HG02610 (cell line): ENCODE measurements around the gene SCUBE2.

ENCODE experiments used
- ATAC-seq: cut with Tn5 transposase; IDR thresholded peaks from one replicate; pipeline ENCODE4 v1.9.1; 2021; ENCODE audit warnings: mild to moderate bottlenecking, moderate library complexity; ENCODE audit not compliant: unreplicated experiment

The SCUBE2 gene

DNA sequence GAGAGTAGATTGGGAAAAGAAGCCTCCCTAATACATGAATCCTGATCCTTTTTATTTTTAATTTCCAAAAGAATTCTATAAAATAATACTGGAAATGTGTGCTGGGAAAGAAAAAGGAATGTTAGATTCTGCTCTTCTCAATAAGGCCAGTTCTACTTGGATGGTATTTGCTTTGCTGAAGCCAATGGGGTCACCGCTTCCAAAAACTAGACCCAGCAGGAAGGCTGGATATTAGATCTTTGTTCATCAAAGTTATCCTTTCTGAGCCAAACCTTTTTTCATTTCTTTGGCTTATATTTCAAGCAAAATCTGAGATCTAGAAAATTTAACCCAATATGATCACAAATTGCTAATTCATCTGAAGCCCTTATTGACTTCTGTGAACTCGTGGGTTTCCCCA lies 41.4 kb downstream of the SCUBE2 start:
- ATAC-seq, result no peak

DNA sequence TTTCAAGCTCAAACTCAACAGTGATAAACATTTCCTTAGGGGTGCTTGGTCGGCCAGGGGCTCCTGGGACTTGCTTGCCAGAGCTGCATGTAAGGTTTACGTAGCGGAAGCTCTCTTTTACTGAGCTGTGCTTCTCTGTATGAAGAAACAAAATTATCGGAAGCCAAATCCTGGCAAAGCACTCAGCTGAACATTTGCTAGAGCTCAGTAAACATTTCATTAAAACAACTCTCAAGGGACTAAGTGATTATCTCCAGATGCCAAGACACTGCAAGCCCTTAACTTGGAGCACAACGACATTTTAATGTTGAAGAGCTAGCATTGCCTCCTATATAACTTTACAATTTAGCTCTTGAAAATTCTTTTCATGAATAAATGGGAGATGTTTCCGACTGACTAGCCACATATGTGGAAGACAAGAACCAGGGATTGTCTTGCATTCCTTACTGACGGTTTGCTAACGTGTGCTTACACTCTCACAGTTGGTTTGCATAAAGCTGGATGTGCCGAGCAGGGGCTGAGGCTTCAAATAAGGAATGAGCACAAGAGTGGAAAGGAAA lies 43.4 kb downstream of the SCUBE2 start:
- no peak for ATAC-seq

DNA sequence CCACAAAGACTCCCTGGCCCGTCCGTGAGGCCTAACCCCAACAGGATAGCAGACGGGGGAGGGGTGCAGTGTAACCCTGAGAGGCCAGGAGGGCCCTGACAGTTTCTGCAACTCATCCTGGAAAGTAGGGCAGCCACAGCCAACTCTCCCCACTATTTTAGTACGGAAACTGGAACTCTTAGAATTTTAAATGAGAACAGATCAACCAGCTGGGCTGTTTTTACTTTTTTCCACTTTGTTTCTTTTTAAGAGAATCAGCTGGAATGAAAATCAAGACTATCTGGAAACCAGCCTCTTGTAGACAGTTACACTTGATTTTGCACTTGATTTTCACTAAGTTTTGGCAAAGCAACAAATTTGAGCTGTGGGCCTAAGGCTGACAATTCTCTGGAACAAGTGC lies 44.9 kb downstream of the SCUBE2 start:
- no peak for ATAC-seq

DNA sequence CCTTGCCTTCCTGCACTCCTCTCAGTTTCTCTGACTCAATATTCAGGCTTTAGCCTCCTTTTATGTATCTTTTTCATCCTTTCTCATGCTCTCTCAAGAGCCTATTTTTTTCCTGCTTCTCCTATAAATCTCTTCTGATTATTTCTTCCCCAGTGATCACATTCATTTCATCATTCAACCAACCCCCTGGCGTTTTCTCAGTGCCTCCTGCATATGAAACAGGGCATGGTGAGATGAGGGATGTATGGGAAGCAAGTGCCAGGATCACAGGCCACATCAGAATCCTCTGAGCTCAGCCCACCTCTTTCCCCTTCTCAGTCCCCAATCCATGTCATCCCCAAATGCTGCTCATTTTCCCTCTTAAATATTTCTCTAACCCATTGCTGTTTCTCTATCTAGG lies 48.9 kb downstream of the SCUBE2 start:
- ATAC-seq, result no peak

DNA sequence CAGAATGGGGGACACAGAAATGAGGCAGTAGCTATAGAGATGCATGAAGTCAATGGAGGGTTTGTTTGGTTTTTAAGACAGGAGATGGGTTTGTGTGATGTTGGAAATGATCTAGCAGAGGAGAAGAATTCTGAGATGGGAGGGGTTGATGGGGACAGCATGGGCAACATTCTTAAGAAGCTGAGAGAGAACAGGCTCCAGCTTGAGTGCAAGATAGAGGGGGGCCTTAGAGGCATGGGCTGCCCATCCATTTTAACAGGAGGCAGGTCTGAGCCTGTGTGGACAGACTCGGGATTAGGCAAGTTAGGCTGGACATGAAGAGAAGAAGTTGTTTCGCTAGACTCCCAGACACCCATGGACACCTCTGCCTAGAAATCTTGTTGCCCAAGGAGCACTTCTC lies 49.7 kb downstream of the SCUBE2 start:
- ATAC-seq, result no peak

DNA sequence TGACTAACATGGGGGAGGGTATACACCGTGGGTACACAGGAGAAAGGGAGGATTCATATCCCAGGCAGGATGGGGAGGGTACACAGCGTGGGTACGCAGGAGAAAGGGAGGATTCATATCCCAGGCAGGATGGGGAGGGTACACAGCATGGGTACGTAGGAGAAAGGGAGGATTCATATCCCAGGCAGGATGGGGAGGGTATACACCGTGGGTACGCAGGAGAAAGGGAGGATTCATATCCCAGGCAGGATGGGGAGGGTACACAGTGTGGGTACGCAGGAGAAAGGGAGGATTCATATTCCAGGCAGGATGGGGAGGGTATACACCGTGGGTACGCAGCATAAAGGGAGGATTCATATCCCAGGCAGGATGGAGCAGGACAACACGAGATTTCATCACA lies 51.0 kb downstream of the SCUBE2 start:
- ATAC-seq, result no peak

DNA sequence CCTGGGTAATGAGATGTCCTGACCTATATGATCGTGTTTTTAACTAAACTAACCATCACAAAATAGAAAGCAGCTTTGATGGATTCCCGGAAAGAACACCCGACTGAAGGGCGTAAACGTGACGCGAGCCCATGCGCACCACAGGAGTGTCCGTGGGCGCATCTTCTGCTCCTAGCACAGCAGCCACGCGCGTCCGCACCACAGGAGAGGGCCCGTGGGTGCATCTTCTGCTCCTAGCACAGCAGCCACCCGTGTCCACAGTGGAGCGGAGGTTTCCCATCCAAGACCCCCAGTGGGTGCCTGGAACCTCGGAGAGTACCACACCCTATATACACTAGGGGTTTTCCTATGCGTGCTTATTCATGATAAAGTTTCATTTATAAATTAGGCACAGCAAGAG lies 51.5 kb downstream of the SCUBE2 start:
- no peak for ATAC-seq

DNA sequence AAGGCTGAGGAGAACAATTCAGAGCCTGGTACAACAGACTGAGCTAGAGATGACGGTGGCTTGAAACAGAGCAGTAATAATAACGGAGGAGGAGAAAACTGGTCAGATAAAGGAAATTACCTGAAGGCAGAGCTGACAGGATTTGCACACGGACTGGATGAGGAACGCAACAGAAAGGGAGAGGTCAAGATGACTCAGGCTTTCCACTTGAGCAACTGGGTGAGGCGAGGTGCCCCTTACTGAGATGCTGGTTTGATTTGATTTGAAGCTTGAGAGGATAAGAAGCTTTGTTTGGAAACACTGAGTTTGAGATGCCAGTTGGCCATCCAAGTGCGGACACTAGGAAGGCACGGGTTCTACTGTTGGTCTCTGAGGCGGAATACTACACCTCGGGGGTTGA lies 52.2 kb downstream of the SCUBE2 start:
- no peak for ATAC-seq

DNA sequence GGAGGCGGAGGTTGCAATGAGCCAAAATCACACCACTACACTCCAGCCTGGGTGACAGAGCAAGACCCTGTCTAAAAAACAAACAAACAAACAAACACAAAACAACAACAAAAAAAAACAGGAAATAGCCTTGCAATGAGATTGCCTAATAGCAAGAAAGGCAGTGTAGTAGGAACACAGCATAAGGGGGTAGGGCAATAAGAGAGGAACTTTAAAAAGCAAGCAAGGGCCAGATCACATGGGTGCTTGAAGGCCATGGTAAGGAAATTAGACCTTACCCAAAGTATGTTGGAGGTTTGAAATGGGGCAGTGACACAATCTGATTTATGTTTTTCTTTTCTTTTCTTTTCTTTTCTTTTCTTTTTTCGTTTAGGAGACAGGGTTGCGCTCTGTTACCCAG lies 52.9 kb downstream of the SCUBE2 start:
- no peak for ATAC-seq

DNA sequence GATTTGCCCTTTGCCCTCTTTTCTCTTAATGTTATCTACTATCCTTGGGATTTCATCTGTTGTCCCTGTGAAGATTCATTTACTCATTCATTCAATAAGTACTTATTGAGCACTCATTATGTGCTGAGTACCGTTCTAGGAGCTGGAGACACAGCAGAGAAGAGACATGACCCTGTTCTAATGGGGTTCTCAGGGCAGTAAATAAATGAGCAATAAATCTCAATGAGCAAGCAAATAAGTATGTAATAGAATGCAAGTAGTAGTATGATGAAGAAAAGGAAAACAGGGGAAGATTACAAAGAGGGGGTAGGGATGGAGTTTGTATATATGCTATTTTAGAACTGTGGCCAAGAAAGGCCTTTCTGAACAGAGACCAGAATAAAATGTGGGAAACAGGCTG lies 53.4 kb downstream of the SCUBE2 start:
- ATAC-seq, result no peak

DNA sequence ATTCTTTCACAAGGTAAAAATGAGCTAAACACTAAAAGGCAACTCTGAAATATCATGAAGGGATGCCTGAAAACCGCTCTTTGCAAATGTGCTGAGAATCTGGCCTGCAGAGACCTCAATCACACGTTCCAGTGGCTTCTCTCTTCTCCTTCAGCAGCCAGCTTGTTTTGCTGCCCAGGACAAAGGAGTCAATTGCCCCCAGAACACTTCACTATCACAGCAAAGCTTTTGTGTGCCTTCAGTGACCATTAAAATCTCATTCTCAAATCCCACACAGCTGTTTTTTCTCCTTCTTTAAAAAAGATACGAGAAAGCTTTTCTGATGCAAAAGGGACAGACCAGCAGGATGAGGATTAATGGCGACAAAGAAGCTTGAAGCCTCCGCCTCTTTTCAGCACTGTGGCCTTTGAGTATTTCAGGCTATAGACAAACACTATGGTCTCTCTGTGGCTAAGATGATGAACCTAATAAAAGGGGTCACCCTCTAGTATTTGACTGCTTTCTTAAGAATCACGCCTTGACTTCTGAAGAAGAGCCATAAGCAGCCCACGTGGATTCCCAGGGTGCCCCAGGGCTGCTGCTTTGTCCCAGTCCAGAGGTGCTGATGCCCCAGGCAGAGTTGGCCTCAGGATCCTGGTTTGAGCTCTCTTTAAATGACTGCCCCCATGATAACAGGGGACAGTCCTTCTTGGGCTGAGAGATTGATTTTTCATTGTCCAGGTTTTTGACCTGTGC lies 54.2 kb downstream of the SCUBE2 start:
- no peak for ATAC-seq

DNA sequence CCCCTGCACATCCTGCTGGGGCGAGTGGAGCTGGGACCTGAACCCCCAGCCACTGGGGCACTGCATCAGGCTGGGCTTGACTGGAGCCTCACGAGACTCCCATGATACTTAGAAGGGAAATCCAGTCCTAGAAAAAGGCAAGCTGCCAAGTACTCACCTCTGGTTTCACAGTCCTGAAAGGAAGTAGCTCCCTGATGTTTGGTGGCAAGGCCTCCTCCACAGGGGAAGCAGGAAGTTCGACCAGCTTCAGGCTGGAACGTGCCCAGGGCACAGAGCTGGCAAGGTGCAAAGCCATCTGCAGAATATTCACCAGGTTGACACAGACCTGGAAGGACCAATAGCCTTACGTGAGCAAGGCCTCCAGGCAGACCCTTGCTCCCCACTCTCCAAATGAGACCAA lies 60.8 kb downstream of the SCUBE2 start:
- no peak for ATAC-seq

DNA sequence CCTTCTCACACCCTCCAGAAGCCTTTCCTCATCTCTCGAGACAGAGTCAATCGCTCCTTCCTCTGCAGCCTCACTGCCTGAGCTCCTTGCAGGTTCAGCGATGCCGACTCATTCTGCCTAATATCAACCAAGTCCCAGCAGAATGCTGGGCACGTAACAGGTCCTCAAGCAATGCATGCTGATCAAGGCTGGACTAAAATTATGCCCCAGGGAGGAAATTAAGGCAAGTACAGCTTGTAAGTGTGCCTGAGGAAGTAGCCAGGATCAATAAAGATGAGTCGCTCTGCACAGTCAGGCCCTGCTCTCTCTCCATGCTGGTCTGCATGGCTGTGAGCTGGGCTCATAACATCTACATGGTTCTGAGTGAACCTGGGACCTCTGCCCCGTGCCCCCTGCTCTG lies 62.0 kb downstream of the SCUBE2 start:
- no peak for ATAC-seq

DNA sequence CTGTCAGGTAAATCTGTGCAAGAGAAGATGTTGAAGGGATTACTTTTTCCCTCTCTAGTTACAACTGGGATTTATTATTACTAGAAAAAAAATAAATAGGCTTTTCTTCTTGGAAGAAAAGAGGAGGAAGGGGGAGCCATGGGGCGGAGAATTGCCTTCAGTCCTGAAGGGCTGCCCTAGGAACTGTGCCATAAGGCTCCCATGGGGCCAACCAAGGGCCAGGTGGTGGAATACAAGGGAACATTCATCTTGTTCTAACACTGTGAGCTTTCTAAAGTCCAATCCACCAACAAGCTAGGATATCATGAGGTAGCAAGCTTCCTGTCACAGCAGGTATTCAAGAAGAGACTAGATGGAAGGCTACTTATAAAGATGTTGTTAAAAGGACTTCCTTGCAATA lies 62.8 kb downstream of the SCUBE2 start:
- ATAC-seq, result no peak

DNA sequence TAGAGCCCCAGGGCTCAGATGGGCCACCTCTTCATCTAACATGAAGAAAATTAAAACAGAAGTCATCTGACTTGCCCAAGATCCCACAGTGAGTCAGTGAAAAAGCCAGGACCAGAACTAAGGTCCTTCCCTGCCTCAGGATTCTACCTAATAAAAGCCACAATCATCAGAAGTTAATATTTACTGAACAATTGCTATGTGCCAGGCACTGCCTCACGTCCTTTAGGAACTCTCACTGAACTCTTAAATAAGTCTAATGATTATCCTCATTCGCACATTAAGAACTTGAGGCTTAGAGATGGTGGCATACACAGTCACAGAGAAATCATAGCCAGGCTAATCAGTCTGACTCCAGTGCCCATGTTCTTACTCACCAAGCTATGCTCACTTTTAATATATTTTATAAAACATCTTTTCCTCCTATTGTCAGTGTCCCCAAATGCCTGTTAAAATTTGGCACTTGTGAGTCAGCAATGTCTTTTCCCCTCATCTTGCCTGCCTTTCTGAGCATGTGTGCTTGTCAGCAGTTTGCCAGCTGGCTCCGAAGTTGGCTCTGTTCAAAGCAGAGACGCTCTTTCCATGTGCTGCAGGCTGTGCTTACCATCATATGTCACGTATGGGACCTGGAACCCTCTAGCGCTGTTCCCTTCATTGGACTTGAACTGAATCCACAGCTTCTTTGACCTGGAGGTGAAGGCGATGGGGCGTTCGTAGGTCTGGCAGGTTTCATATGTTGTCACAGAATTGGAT lies 66.1 kb downstream of the SCUBE2 start:
- ATAC-seq, result no peak

DNA sequence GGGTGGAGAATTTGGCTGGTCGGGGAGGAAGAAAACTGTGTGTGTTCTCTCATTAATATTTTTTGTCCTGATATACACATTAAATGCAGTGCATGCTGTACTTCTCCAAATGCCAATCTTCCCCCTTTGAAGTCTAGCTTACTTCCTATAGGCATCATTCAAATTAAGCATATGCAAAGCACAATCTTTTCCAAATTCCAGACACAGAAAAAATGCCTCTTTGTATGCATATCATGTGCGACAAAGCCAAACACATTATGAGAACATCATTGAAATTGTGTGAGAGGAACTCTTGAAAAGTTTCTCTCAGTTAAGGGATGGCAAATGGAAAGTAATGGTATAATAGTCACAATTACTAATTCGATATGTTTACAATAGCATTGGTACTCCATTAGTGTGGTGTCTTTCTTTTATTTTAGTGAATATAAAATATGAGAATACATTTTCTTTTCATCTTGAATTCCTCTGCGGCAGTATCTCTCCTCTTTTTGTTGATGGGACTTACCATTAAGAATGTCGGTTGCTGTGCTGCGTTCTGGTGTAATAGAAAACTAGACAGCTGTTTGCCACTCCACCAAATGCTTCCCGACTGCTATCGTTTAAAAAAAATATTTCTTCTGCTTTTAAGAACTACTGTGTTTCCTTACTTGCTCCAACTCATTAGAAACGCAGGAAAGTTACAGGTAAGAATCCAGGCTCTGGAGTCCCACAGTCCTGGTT lies 68.3 kb downstream of the SCUBE2 start:
- ATAC-seq, result no peak

DNA sequence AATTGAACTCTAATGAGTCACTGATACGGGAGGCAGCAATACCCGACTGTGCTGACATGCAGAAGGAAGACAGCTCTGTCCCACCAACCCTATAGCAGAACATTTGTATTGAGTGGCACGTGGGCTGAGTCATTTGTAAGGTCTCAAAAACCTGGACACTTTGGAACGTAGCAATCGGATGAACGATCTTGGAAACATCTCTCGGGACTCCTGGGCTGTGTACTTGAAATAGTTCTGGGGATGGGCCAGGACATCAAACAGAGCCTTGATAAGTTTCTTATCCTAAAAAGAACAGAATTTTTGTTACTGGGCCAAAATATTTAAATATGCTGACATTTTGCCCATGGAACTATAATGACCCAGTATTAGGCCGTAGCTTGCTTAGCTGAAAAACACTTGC lies 70.5 kb downstream of the SCUBE2 start:
- ATAC-seq, result no peak

DNA sequence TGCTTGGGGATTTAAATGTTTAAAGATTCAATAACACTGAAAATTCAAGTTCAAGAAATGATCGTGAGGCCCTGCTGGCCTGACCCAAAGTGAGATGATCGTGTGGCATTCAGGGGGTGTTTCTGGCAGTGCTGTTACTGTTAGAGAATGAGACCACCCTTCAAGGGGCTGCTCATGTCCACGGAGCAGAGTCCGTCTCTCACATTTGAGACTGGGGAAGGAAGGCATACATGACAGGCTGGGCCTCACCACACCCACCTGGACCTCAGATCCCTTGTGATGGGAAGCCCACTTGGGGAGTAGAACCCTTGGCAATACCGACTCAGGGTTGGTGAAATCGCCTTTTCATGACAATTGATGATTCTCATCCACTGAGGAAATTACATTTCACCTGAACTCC lies 71.5 kb downstream of the SCUBE2 start:
- no peak for ATAC-seq

DNA sequence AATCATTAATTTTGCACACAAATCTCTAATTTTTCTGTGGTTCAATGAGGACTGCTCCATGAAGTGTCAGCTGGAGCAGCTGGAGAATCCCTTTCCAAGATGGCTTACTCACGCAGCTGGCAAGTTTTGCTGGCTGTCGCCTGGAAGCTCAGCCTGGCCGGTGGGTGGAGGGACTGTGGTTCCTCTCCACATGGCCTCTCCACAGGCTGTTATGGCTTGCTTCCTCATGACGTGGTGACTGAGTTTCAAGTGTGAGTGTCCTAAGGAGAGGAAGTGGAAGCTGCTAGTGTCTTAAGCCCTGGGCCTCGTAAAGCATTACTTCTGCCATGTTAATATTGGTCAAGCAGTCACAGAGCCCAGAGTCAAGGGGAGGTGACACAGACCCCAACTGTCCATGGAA lies 73.6 kb downstream of the SCUBE2 start:
- no peak for ATAC-seq

DNA sequence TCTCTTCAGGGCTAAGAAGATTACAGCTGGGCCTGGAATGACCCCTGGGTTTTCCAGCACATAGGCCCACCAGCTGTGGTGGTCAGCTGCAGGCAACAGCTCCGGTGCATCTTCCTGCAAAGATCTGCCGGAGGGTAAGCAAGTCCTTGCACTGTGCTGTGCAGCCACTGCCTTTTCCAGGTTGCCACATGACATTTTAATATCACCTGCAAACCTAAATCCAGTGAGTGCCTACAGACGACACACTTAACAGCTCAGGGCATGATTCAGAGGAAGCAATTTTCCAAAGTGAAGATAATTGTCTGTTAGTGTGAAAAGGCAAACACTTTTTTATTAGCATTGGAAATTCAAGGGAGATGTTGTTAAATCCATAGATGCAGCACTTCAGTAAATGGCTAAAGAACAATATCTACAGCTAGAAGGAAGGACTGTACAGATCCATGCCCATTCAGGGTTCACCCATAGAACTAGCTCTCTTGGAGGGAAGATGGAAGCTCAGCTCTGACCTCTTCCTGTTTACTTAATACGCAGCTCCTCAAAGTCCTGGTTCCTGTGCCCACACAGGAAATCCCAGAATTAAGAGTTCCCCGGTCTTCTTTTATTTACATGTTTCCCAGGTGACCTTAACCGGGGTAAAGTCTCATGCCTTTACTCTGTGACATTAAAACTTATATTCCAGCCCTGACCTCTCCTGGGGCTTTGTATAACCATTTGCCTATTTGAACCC lies 74.3 kb downstream of the SCUBE2 start:
- no peak for ATAC-seq

DNA sequence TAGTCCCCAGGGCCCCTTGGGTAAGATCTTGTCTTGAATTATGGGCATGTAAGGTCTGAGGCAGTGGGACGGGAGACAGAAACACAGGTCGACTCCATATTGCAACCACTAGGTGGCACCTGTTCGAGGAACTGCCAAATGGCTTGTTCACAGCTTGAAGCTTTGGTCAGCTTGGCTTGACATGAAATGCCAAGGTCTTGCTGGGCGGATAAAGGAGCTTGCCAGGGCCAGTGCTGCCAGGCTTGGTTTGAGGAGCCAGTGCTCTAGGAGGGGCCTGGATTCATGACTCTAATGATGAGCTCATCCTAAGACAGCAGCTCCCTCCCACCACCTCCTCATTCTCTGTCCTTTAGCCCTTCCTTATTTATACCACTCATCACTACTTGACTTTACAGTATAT lies 75.7 kb downstream of the SCUBE2 start:
- peak; percentile 71 for ATAC-seq
